OCI-LY3 (cell line): ENCODE measurements around the gene CTNNA3.
"Not testable (repeated sequence)": the region's sequence is repeated elsewhere in the genome, so short reads cannot be mapped to it uniquely, and the experiment has no call there.

Source experiments
- H2AFZ ChIP-seq: fragments of 200-600, 300-600 bp; shearing (Covaris generic); 2 replicates; pipeline ENCODE4 v1.6.0; 2014; ENCODE audit warnings: antibody characterized with exemption, low read depth, low read length
- H3K27ac ChIP-seq: fragments of 200-600, 300-600 bp; sonication (generic); 2 replicates; pipeline ENCODE4 v1.5.1; 2014; ENCODE audit warnings: mild to moderate bottlenecking, low read length, moderate library complexity, mixed read lengths
- H3K27me3 ChIP-seq: fragments of 200-600, 300-600 bp; sonication (generic); 2 replicates; pipeline ENCODE4 v1.6.1; 2014; ENCODE audit warnings: low read depth, low read length, mixed read lengths
- H3K36me3 ChIP-seq: fragments of 200-600, 300-600 bp; sonication (generic); replicated peaks from 2 replicates; pipeline ENCODE3; 2014; ENCODE audit warnings: low read depth, low read length, mixed read lengths
- H3K4me1 ChIP-seq: fragments of 300-600, 200-600 bp; sonication (generic); 2 replicates; pipeline ENCODE4 v1.6.1; 2014; ENCODE audit warnings: low read length, mixed read lengths
- H3K4me2 ChIP-seq: fragments of 200-600, 300-600 bp; sonication (generic); 2 replicates; pipeline ENCODE4 v1.6.1; 2014; ENCODE audit warnings: low read length, mixed read lengths
- H3K4me3 ChIP-seq: fragments of 300-600, 200-600 bp; sonication (generic); 2 replicates; pipeline ENCODE4 v1.5.1; 2014; ENCODE audit warnings: antibody characterized with exemption, mild to moderate bottlenecking, low read length, moderate library complexity
- H3K79me2 ChIP-seq: fragments of 300-600, 200-600 bp; shearing (Covaris generic); 2 replicates; pipeline ENCODE4 v1.6.1; 2014; ENCODE audit warnings: mild to moderate bottlenecking, low read length, mixed read lengths
- H3K9ac ChIP-seq: fragments of 300-600, 200-600 bp; shearing (Covaris generic); 2 replicates; pipeline ENCODE4 v1.6.0; 2014; ENCODE audit warnings: mild to moderate bottlenecking, low read length, moderate library complexity
- H3K9me3 ChIP-seq: fragments of 200-600, 300-600 bp; shearing (Covaris generic); 2 replicates; pipeline ENCODE4 v1.6.1; 2014; ENCODE audit warnings: low read length, mixed read lengths; ENCODE audit not compliant: insufficient read depth
- H4K20me1 ChIP-seq: fragments of 200-600, 300-600 bp; sonication (generic); 2 replicates; pipeline ENCODE4 v1.6.1; 2016; ENCODE audit warnings: low read length, mixed read lengths; ENCODE audit not compliant: insufficient read depth
- CTCF ChIP-seq: fragments of 200-600, 300-600 bp; sonication (generic); IDR thresholded peaks from 2 replicates; pipeline ENCODE4 v1.5.1; 2014; ENCODE audit warnings: antibody characterized with exemption, low read length, low read depth
- EZH2phosphoT487 ChIP-seq: fragments of 200-600 bp; shearing (Covaris generic); IDR thresholded peaks from 2 replicates; pipeline ENCODE4 v1.6.1; 2018; ENCODE audit warnings: antibody characterized with exemption, mixed run types, low read depth

Gene CTNNA3

GRCh38 chr10:67698164-67698563, 2.2 kb upstream of the CTNNA3 start:
- no peak overlapping the region for H3K4me3 ChIP-seq
- no peak overlapping the region for H3K9ac ChIP-seq
- H3K4me1 ChIP-seq = peaks cover 21% of the 10 kb centered on the region
- no peaks in the 10 kb centered on the region for H3K36me3 ChIP-seq
- no peaks in the 10 kb centered on the region for H3K9me3 ChIP-seq
- no peaks in the 10 kb centered on the region for H4K20me1 ChIP-seq
- H3K27ac ChIP-seq = no peak overlapping the region
- H3K27me3 ChIP-seq = peaks cover 25% of the 10 kb centered on the region
- 0 out of 2 replicates have a peak overlapping the region, but pooled peaks have one; percentile 39 for H2AFZ ChIP-seq
- no peak overlapping the region for H3K4me2 ChIP-seq
- no peaks in the 10 kb centered on the region for H3K79me2 ChIP-seq
- no peak for TF ChIP-seq CTCF
- no peak for TF ChIP-seq EZH2phosphoT487

- Histone ChIP-seq H2AFZ (0 out of 2 replicates have a peak overlapping the region, but pooled peaks have one; percentile 39), H3K27ac (no peak overlapping the region), H3K4me1 (peaks cover 21% of the 10 kb centered on the region)
These were observed 1.7 kb upstream of the CTNNA3 start for GRCh38 chr10:67697724-67698131.

DNA sequence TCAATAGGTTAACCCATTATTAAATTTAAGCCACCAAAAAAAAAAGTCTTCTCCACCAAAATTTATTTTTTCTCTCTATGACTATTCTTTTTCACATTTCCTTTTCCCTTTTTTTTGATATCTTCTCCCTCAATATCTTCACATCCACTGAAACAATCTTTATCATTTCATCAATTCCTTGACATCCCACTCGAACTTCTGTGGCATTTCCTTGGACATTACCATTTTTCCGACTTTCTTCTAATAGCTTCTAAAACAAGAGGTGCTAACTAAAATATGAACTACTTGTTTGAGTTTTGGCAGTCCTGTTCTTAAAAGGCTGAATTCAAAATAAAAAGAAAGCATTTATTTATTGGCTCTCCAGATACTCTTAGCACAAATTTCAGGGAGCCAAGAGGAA, 684 bp upstream of the CTNNA3 start:
- Histone ChIP-seq H3K79me2 (no peaks in the 10 kb centered on the region), H3K27me3 (peaks cover 25% of the 10 kb centered on the region), H3K27ac (no peak overlapping the region), H2AFZ (no peak overlapping the region), H3K4me3 (no peak overlapping the region), H4K20me1 (no peaks in the 10 kb centered on the region), H3K4me1 (peaks cover 21% of the 10 kb centered on the region), H3K9ac (no peak overlapping the region), H3K4me2 (no peak overlapping the region), H3K9me3 (no peaks in the 10 kb centered on the region), H3K36me3 (no peaks in the 10 kb centered on the region)
- TF ChIP-seq EZH2phosphoT487 = no peak
- TF ChIP-seq CTCF = no peak

More at GRCh38 chr10:67697724-67698131, 1.7 kb upstream of the CTNNA3 start:
- H3K9ac ChIP-seq = no peak overlapping the region
- H3K36me3 ChIP-seq = no peaks in the 10 kb centered on the region
- no peak overlapping the region for H3K4me3 ChIP-seq
- H3K79me2 ChIP-seq = no peaks in the 10 kb centered on the region
- no peaks in the 10 kb centered on the region for H3K9me3 ChIP-seq
- H3K4me2 ChIP-seq = no peak overlapping the region
- no peaks in the 10 kb centered on the region for H4K20me1 ChIP-seq
- peak; percentile 56 for TF ChIP-seq CTCF
- TF ChIP-seq EZH2phosphoT487 = no peak
- H3K27me3 ChIP-seq = peaks cover 25% of the 10 kb centered on the region

DNA sequence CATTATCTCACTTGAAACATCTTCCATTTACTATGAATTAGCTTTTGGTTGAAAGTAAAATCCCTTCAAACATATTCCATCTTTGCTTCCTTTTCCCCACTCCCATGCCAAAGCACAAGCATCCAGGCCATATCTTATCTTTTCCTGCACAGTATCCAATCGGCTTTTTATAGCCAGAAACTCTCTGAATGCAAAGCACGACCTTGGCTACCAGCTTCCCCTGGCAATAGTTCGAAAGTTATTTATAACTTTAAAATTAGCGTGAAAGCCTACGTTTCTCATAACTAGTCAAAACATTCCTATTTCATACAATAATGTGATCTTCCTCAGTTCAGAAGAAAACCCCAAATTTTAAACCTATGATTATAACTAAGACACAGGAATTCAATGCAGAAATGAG, 440 bp downstream of the CTNNA3 start:
- peaks cover 25% of the 10 kb centered on the region for H3K27me3 ChIP-seq

GRCh38 chr10:67691861-67692260, 4.1 kb downstream of the CTNNA3 start:
- Histone ChIP-seq H3K4me1 (peaks cover 18% of the 10 kb centered on the region), H3K27me3 (peaks cover 19% of the 10 kb centered on the region)
- not testable (repeated sequence) for H3K79me2 ChIP-seq, H2AFZ ChIP-seq, H3K9me3 ChIP-seq, H3K4me3 ChIP-seq, H3K36me3 ChIP-seq, H3K4me2 ChIP-seq, H4K20me1 ChIP-seq, H3K27ac ChIP-seq, H3K9ac ChIP-seq

More for the DNA sequence above, 440 bp downstream of the CTNNA3 start:
- H3K4me3 ChIP-seq = peak overlapping the region; percentile 71
- no peaks in the 10 kb centered on the region for H3K79me2 ChIP-seq
- H2AFZ ChIP-seq = no peak overlapping the region
- no peaks in the 10 kb centered on the region for H3K36me3 ChIP-seq
- no peak overlapping the region for H3K27ac ChIP-seq
- H3K4me1 ChIP-seq = peaks cover 21% of the 10 kb centered on the region
- no peaks in the 10 kb centered on the region for H3K9me3 ChIP-seq
- H3K9ac ChIP-seq = 0 out of 2 replicates have a peak overlapping the region, but pooled peaks have one; percentile 30
- no peak for TF ChIP-seq CTCF
- no peak for TF ChIP-seq EZH2phosphoT487
- H3K4me2 ChIP-seq = peak overlapping the region; percentile 80
- no peaks in the 10 kb centered on the region for H4K20me1 ChIP-seq

DNA sequence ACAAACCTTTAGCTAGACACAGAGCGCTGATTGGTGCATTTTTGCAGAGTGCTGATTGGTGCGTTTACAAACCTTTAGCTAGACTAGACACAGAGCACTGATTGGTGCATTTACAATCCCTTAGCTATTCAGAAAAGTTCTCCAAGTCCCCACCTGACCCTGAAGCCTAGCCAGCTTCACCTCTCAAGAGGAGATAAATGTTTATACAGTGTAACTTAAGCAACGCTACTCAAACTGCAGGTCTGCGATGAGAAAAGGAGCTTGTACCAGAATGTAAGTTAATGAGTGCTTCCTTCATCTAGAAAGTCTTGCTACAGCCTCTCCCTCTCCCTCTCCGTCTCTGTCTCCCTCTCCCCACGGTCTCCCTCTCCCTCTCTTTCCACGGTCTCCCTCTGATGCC, 5.5 kb downstream of the CTNNA3 start:
- H3K4me2 ChIP-seq, H3K4me1 ChIP-seq, H3K36me3 ChIP-seq, H3K9ac ChIP-seq, H3K4me3 ChIP-seq, H4K20me1 ChIP-seq, H3K27ac ChIP-seq, H3K27me3 ChIP-seq, H3K9me3 ChIP-seq, H2AFZ ChIP-seq, H3K79me2 ChIP-seq: not testable (repeated sequence)
